GM15510 (cell line): ENCODE data around the gene FYB1.

Source experiments
- POLR2A ChIP-seq: IDR thresholded peaks from 3 replicates; pipeline ENCODE4 v1.6.1; 2011; ENCODE audit warnings: borderline replicate concordance; ENCODE audit not compliant: insufficient read length; ENCODE audit errors: extremely low read depth

FYB1 gene

GRCh38 chr5:39216631-39217030 lies 2.7 kb downstream of the FYB1 start:
- no peak for TF ChIP-seq POLR2A

GRCh38 chr5:39215857-39216256 lies 3.5 kb downstream of the FYB1 start:
- TF ChIP-seq POLR2A, result no peak

- no peak for TF ChIP-seq POLR2A
Observed at GRCh38 chr5:39214912-39215709, 4.3 kb downstream of the FYB1 start.

DNA sequence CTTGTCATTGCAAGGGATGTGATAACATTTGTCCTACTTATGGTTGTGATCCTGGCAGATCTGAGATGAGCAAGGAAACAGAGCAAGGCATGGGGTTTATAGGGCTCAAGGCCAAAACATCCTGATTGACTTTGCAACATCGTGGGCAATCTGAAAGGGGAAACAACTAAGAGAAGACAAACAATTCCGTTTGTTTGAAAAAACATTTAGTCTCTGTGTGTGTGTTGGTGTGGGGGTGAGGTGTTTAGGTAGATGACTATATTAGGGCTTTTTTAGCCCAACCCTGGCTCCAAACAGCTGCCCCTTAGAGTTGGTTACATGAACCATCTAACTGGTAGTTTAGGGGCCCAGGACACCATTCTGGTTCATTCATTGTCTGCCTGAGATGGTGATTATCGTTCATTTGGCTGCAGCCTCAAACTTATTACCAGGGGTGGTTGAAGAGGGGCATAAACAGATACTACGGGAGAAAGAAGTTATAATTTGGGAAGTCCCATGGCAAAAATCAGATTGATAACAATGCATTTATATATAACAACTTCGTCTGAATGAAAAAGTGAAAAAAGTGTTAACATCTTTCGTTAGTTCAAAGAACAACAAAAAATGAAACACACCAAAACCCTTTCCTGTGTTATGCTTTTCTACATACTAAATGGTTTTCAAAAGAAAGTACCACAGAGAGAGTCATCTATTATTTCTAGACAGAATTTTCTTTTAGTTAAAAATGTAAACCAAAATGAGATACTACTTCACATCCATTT lies 5.7 kb downstream of the FYB1 start:
- no peak for TF ChIP-seq POLR2A

DNA sequence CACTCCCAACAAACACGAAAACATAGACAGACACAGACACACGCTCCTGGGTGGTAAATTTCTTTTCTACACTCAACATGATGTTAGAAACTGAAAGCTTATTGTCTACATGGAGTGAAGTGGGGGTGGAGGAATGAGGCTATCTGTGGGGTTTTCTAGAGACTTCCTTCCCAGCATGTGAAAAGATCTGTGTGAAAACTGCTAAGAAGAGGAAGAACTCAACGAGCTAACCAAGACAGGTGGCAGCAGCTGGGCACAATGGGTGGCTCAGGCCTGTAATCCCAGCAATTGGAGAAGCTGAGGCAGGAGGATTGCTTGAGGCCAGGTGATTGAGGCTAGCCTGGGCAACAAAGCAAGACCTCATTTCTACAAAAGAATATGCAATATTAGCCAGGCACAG lies 7.6 kb downstream of the FYB1 start:
- no peak for TF ChIP-seq POLR2A

GRCh38 chr5:39209924-39210323 lies 9.4 kb downstream of the FYB1 start:
- no peak for TF ChIP-seq POLR2A

DNA sequence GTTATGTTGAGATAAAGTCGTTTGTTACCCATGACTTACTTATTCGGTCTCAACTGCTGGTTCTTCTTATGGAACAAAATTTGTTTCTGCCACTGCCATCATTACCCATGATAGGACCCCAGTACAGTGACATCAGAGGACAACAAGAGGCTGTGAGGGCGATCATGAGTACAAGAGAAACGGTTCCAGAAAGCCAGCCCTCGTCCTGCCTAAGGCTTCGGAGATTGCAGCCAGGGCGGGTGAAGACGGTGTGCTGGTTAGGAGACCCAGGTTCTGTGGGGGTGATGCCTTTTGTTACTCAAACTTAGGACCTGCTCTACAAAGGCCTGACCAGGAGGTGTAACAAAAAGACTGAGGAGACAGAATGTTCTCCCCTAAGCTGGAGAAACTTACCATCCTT lies 10.9 kb downstream of the FYB1 start:
- no peak for TF ChIP-seq POLR2A

GRCh38 chr5:39207345-39208045 lies 11.9 kb downstream of the FYB1 start:
- TF ChIP-seq POLR2A, result no peak

- TF ChIP-seq POLR2A, result no peak
Observed at GRCh38 chr5:39206630-39207321, 12.6 kb downstream of the FYB1 start.

- no peak for TF ChIP-seq POLR2A
Observed at GRCh38 chr5:39205550-39205949, 13.8 kb downstream of the FYB1 start.

DNA sequence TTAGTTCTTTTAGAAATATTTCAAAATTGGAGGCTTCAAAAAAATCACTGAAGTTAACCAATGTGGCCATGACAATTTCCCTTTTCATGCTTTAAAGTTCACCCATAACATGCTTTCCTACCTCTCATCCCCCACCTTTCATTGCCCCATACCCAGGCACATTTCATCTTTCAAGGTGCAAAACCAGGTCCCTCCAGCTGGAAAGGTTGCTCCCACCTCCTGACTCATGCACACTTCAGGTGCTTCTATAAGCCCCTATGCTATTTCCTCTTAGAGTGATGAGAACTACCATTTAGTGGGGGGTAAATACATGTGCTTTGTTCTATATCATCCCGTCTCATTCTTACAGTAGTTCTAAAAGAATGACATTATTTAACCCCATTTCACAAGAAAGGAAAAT lies 15.4 kb downstream of the FYB1 start:
- TF ChIP-seq POLR2A, result no peak

- no peak for TF ChIP-seq POLR2A
Observed at GRCh38 chr5:39203275-39203922, 16.0 kb downstream of the FYB1 start.

GRCh38 chr5:39202597-39203274 lies 16.6 kb downstream of the FYB1 start:
- no peak for TF ChIP-seq POLR2A
